ENCODE data around the gene SMG7.

DNA sequence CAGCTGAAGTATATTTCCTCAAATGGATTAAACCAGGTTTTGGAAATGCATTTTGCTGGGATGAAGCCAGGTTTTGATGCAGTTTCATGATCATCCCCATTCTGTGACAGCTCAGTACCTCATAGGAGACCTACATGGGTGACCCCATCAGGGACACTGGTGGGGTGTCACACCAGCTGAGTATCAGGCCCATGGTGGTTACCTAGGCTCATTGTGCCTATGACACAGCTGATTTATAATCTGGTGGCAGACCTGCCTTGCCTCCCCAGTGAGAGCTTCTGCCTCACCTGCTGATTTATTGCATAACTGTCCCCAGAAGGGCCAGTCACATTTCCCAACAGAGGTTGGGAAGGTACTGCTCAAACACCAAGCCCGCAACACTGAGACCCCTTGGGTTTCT is 114.2 kb downstream of the SMG7 start:
- no peak for TF ChIP-seq BHLHE40 (IDR thresholded peaks at IDR 0.05; ENCODE audit: borderline replicate concordance)
- TF ChIP-seq SP1 (IDR thresholded peaks at IDR 0.05): no peak
- TF ChIP-seq FOXM1 (IDR thresholded peaks at IDR 0.05; ENCODE audit: borderline replicate concordance): no peak
- TF ChIP-seq SUZ12 (IDR thresholded peaks at IDR 0.05): no peak
- TF ChIP-seq TARDBP (IDR thresholded peaks at IDR 0.05): no peak
- no peak for TF ChIP-seq HDGF (IDR thresholded peaks at IDR 0.05; ENCODE audit: borderline replicate concordance)
- no peak for TF ChIP-seq FOXA1 (IDR thresholded peaks at IDR 0.05)
- TF ChIP-seq ELF4 (IDR thresholded peaks at IDR 0.05): no peak
- TF ChIP-seq, protein P1, sequence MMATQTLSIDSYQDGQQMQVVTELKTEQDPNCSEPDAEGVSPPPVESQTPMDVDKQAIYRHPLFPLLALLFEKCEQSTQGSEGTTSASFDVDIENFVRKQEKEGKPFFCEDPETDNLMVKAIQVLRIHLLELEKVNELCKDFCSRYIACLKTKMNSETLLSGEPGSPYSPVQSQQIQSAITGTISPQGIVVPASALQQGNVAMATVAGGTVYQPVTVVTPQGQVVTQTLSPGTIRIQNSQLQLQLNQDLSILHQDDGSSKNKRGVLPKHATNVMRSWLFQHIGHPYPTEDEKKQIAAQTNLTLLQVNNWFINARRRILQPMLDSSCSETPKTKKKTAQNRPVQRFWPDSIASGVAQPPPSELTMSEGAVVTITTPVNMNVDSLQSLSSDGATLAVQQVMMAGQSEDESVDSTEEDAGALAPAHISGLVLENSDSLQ (IDR thresholded peaks at IDR 0.05): no peak

Data from HEK293T (cell line).